SK-N-SH (cell line): ENCODE data around the gene PALLD. TPM values are rescaled to one million over a fixed set of nuclear protein-coding genes. Genes with fewer than 3 reads are reported as not detected.

Source experiments
- CTCF ChIA-PET: fragments of 300-600, 350-600 bp; formaldehyde crosslinking; extraction: SDS; loops from one replicate; lab custom pipeline; 2021; lab: Yijun Ruan, JAX
- POLR2A ChIA-PET: fragments of 350-600 bp; sonication (Branson Sonifier 250); formaldehyde crosslinking; extraction: SDS; loops from one replicate; lab custom pipeline; 2020; ENCODE audit warnings: antibody characterized with exemption, inconsistent platforms; lab: Yijun Ruan, JAX
- DNase-seq: peaks from one replicate; pipeline ENCODE4 v3.0.0; 2012
- H2AFZ ChIP-seq: fragments of 200-600 bp; sonication (generic); 2 replicates; pipeline ENCODE4 v1.8.1; 2016; ENCODE audit warnings: antibody characterized with exemption, mild to moderate bottlenecking, low read depth
- H3F3A ChIP-seq: fragments of 200-600 bp; sonication (generic); replicated peaks from 2 replicates; pipeline ENCODE3; 2016; ENCODE audit warnings: antibody characterized with exemption, mild to moderate bottlenecking; ENCODE audit not compliant: insufficient read depth
- H3K27ac ChIP-seq, 2 experiments: fragments of 200-500 bp in 1 of 2; fragments of 200-600 bp in 1 of 2; sonication (Bioruptor generic) in 1 of 2; sonication (generic), shearing (Covaris generic) in 1 of 2; 2 replicates each; pipeline versions ENCODE4 v1.5.1 to v1.6.1; 2014 to 2016; ENCODE audit warnings: low read depth in 2 of 2, inconsistent platforms in 1 of 2, low read length in 1 of 2, mild to moderate bottlenecking in 1 of 2, mixed read lengths in 1 of 2
- H3K27me3 ChIP-seq: fragments of 200-600 bp; sonication (generic), shearing (Covaris generic); 2 replicates; pipeline ENCODE4 v1.6.1; 2016; ENCODE audit warnings: mixed run types; ENCODE audit not compliant: insufficient read depth
- H3K36me3 ChIP-seq, 2 experiments: fragments of 200-500 bp in 1 of 2; fragments of 200-600 bp in 1 of 2; sonication (Bioruptor generic) in 1 of 2; sonication (generic) in 1 of 2; replicated peaks in 1 of 2; 2 replicates each; pipeline versions ENCODE3 to v1.5.1; 2014 to 2016; ENCODE audit warnings: low read length in 1 of 2, mild to moderate bottlenecking in 1 of 2; ENCODE audit not compliant: insufficient read depth in 2 of 2, control insufficient read depth in 1 of 2
- H3K4me1 ChIP-seq, 2 experiments: fragments of 200-500 bp in 1 of 2; fragments of 200-600 bp in 1 of 2; sonication (Bioruptor generic) in 1 of 2; sonication (generic), shearing (Covaris generic) in 1 of 2; 2 replicates each; pipeline versions ENCODE4 v1.5.1 to v1.6.1; 2014 to 2016; ENCODE audit warnings: low read depth in 1 of 2, low read length in 1 of 2, mixed run types in 1 of 2; ENCODE audit not compliant: insufficient read depth in 2 of 2, control insufficient read depth in 1 of 2
- H3K4me2 ChIP-seq: fragments of 200-600 bp; sonication (generic), shearing (Covaris generic); 2 replicates; pipeline ENCODE4 v1.6.1; 2017; ENCODE audit warnings: mixed run types
- H3K4me3 ChIP-seq, 2 experiments: fragments of 200-500 bp in 1 of 2; fragments of 200-600 bp in 1 of 2; sonication (Bioruptor generic) in 1 of 2; sonication (generic), shearing (Covaris generic) in 1 of 2; 2 replicates each; pipeline versions ENCODE4 v1.5.1 to v1.8.1; 2014 to 2016; ENCODE audit warnings: low read depth in 2 of 2, inconsistent platforms in 1 of 2, low read length in 1 of 2, mild to moderate bottlenecking in 1 of 2, mixed read lengths in 1 of 2, moderate library complexity in 1 of 2
- H3K79me2 ChIP-seq: fragments of 200-600 bp; sonication (generic); 2 replicates; pipeline ENCODE4 v1.8.1; 2017; ENCODE audit warnings: mild to moderate bottlenecking; ENCODE audit not compliant: insufficient read depth
- H3K9ac ChIP-seq: fragments of 200-600 bp; sonication (generic); 2 replicates; pipeline ENCODE4 v1.6.1; 2017; ENCODE audit warnings: mixed run types
- H3K9me2 ChIP-seq: fragments of 200-600 bp; sonication (generic); 2 replicates; pipeline ENCODE4 v1.6.1; 2017; ENCODE audit warnings: mixed run types
- H3K9me3 ChIP-seq: fragments of 200-600 bp; sonication (generic); 2 replicates; pipeline ENCODE4 v1.6.1; 2017; ENCODE audit warnings: mixed run types, mild to moderate bottlenecking, moderate library complexity
- H4K20me1 ChIP-seq: fragments of 200-600 bp; sonication (generic); 2 replicates; pipeline ENCODE4 v1.6.1; 2017; ENCODE audit warnings: mild to moderate bottlenecking, mixed run types; ENCODE audit not compliant: insufficient read depth
- CTCF ChIP-seq: fragments of 200-600 bp; sonication (generic); IDR thresholded peaks from 2 replicates; pipeline ENCODE4 v1.6.1; 2017; ENCODE audit warnings: antibody characterized with exemption, mild to moderate bottlenecking, moderate library complexity
- EP300 ChIP-seq, 2 experiments: IDR thresholded peaks; 2 replicates each; pipeline versions ENCODE4 v1.4.0 to v1.6.1; 2012; ENCODE audit warnings: borderline replicate concordance in 1 of 2, low read depth in 1 of 2, low read length in 1 of 2
- FOSL2 ChIP-seq: IDR thresholded peaks from 2 replicates; pipeline ENCODE4 v1.4.0; 2012; ENCODE audit warnings: low read depth, mild to moderate bottlenecking, moderate library complexity, borderline replicate concordance
- FOXJ3 ChIP-seq: sonication (generic); formaldehyde crosslinking; IDR thresholded peaks from 2 replicates; pipeline ENCODE4 v1.5.1; 2020; ENCODE audit warnings: mild to moderate bottlenecking, missing genetic modification reagents
- IRF3 ChIP-seq: fragments of 150-350 bp; IDR thresholded peaks from 2 replicates; pipeline ENCODE4 v1.6.1; 2016; ENCODE audit warnings: mild to moderate bottlenecking, low read depth, low read length
- JUND ChIP-seq: IDR thresholded peaks from 2 replicates; pipeline ENCODE4 v1.4.0; 2012
- MEF2A ChIP-seq: IDR thresholded peaks from 2 replicates; pipeline ENCODE4 v1.4.0; 2012; ENCODE audit warnings: low read depth, borderline replicate concordance
- MXI1 ChIP-seq: IDR thresholded peaks from 2 replicates; pipeline ENCODE4 v1.6.1; 2012; ENCODE audit warnings: mild to moderate bottlenecking, low read depth, low read length, improper control_type of control experiment
- NFIC ChIP-seq: IDR thresholded peaks from 2 replicates; pipeline ENCODE4 v1.4.0; 2012; ENCODE audit warnings: borderline replicate concordance
- PBX3 ChIP-seq: IDR thresholded peaks from 2 replicates; pipeline ENCODE4; 2012
- POLR2AphosphoS5 ChIP-seq: IDR thresholded peaks from 2 replicates; pipeline ENCODE4 v1.6.1; 2012; ENCODE audit warnings: low read depth, low read length
- RAD21 ChIP-seq: IDR thresholded peaks from 2 replicates; pipeline ENCODE4 v1.6.1; 2012; ENCODE audit warnings: mild to moderate bottlenecking, low read length
- RFX5 ChIP-seq: IDR thresholded peaks from 2 replicates; pipeline ENCODE4 v1.6.1; 2012; ENCODE audit warnings: mild to moderate bottlenecking, improper control_type of control experiment, low read length
- SIN3A ChIP-seq: IDR thresholded peaks from 2 replicates; pipeline ENCODE4 v1.6.1; 2012; ENCODE audit warnings: low read depth, mild to moderate bottlenecking, low read length, moderate library complexity, borderline replicate concordance
- SMC3 ChIP-seq: IDR thresholded peaks from 2 replicates; pipeline ENCODE4 v1.6.1; 2012; ENCODE audit warnings: low read depth, low read length, improper control_type of control experiment
- TAF1 ChIP-seq: IDR thresholded peaks from 2 replicates; pipeline ENCODE4 v1.6.1; 2012; ENCODE audit warnings: low read depth, mild to moderate bottlenecking, low read length, moderate library complexity, borderline replicate concordance
- TCF12 ChIP-seq: IDR thresholded peaks from 2 replicates; pipeline ENCODE4 v1.4.0; 2012
- USF1 ChIP-seq: IDR thresholded peaks from 2 replicates; pipeline ENCODE4 v1.4.0; 2012; ENCODE audit warnings: low read depth, borderline replicate concordance
- WGBS: methylation state at CpG from one replicate; pipeline ENCODE4 v1.1.6; 2017; ENCODE audit warnings: low lambda C conversion rate; 5-methylcytosine and 5-hydroxymethylcytosine counted together
- polyA plus RNA-seq, 3 experiments: library from polyadenylated mRNA; depleted of rRNA; stranded (reverse); fragments of >200 nt; gene quantifications; 2 replicates each; pipeline ENCODE4 v1.2.3, GENCODE V29; 2012
- TF ChIP-seq, protein P1 (sequence below): IDR thresholded peaks from 2 replicates; pipeline ENCODE4 v1.6.1; 2012; ENCODE audit warnings: mild to moderate bottlenecking, low read depth, low read length, moderate library complexity

Gene PALLD
- polyA plus RNA-seq, 1 of the 3 experiments (the other 2 are of a cell fraction): 33.0 TPM

DNA sequence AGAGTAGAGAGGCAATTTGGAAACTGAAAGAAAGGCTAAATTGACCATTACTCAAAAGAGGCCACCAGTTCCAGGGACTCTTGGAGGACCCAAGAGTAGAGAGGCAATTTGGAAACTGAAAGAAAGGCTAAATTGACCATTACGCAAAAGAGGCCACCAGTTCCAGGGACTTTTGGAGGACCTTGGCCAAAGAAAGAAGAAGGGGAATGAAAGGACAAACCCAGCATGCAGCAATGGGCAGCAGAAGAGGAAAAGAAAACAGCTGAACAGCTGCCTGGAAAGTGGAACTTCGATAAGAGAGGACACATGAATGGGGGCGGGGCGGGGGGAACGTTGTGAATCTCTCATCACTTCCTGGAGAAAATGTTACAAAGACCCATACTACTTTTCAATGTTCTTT lies 80.8 kb downstream of the PALLD start (continued):
- TF ChIP-seq NFIC: no peak
- TF ChIP-seq, all 33 proteins: peak for 0

GRCh38 chr4:168580228-168580627 lies 83.4 kb downstream of the PALLD start:
- Histone ChIP-seq H3K4me3 (no peak overlapping the region), H3K27ac (no peak overlapping the region), H3K79me2 (no peaks in the 10 kb centered on the region), H3K9ac (no peak overlapping the region), H2AFZ (no peak overlapping the region), H3K9me2 (no peaks in the 10 kb centered on the region), H3K36me3 (no peaks in the 10 kb centered on the region), H4K20me1 (no peaks in the 10 kb centered on the region), H3F3A (peaks cover 25% of the 10 kb centered on the region), H3K9me3 (no peaks in the 10 kb centered on the region), H3K4me2 (no peak overlapping the region), H3K27me3 (no peaks in the 10 kb centered on the region), H3K4me1 (peaks cover 0 to 7% of the 10 kb centered on the region in 2 experiments; a peak in 1 of 4 replicates)
- no peak for DNase-seq
- ChIA-PET POLR2A (no interaction called here), CTCF (no interaction called here)
- no peak for TF ChIP-seq SMC3
- no peak for TF ChIP-seq USF1
- TF ChIP-seq FOXJ3 (CRISPR knock-in tag): no peak
- no peak for TF ChIP-seq RFX5
- no peak for TF ChIP-seq RAD21
- no peak for TF ChIP-seq NFIC
- no peak for TF ChIP-seq EP300 (IDR thresholded peaks at IDR 0.05; ENCODE audit: borderline replicate concordance in 1 of 2, low read depth in 1 of 2, low read length in 1 of 2)
- no peak for TF ChIP-seq TAF1
- TF ChIP-seq IRF3: no peak
- TF ChIP-seq POLR2AphosphoS5: no peak
- TF ChIP-seq PBX3: no peak
- no peak for TF ChIP-seq MEF2A
- no peak for TF ChIP-seq FOSL2
- 77% methylated on average over 2 of the region's 2 CpGs for WGBS

- no peak for DNase-seq
- Histone ChIP-seq H3K4me3 (no peak overlapping the region), H4K20me1 (no peaks in the 10 kb centered on the region), H3K9me2 (no peaks in the 10 kb centered on the region), H3K9ac (peak overlapping the region; percentile 9; the same call in 1 of the 2 replicates), H2AFZ (no peak overlapping the region), H3K4me1 (peaks cover 5 to 41% of the 10 kb centered on the region in 2 experiments), H3K27me3 (no peaks in the 10 kb centered on the region), H3K4me2 (peak overlapping the region; percentile 21; the same call in 1 of the 2 replicates), H3K36me3 (no peaks in the 10 kb centered on the region), H3K79me2 (no peaks in the 10 kb centered on the region), H3K27ac (peak overlapping the region; percentile 55 to 77; a peak in 3 of 4 replicates), H3F3A (peaks cover 52% of the 10 kb centered on the region), H3K9me3 (no peaks in the 10 kb centered on the region)
- POLR2A ChIA-PET: no interaction called here
- 11% methylated on average over 2 of the region's 2 CpGs for WGBS
- CTCF ChIA-PET: interaction anchor here (1.6 kb wide), 1 partner anchor 27 kb away, joined by 3 read pairs; no protein-coding TSS in a partner anchor
- TF ChIP-seq JUND: peak; percentile 87
- TF ChIP-seq CTCF: no peak
- TF ChIP-seq, protein P1, sequence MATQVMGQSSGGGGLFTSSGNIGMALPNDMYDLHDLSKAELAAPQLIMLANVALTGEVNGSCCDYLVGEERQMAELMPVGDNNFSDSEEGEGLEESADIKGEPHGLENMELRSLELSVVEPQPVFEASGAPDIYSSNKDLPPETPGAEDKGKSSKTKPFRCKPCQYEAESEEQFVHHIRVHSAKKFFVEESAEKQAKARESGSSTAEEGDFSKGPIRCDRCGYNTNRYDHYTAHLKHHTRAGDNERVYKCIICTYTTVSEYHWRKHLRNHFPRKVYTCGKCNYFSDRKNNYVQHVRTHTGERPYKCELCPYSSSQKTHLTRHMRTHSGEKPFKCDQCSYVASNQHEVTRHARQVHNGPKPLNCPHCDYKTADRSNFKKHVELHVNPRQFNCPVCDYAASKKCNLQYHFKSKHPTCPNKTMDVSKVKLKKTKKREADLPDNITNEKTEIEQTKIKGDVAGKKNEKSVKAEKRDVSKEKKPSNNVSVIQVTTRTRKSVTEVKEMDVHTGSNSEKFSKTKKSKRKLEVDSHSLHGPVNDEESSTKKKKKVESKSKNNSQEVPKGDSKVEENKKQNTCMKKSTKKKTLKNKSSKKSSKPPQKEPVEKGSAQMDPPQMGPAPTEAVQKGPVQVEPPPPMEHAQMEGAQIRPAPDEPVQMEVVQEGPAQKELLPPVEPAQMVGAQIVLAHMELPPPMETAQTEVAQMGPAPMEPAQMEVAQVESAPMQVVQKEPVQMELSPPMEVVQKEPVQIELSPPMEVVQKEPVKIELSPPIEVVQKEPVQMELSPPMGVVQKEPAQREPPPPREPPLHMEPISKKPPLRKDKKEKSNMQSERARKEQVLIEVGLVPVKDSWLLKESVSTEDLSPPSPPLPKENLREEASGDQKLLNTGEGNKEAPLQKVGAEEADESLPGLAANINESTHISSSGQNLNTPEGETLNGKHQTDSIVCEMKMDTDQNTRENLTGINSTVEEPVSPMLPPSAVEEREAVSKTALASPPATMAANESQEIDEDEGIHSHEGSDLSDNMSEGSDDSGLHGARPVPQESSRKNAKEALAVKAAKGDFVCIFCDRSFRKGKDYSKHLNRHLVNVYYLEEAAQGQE: no peak
- TF ChIP-seq TCF12: peak; percentile 94
- TF ChIP-seq SIN3A: no peak
- no peak for TF ChIP-seq MXI1
Measured at GRCh38 chr4:168584321-168584771, 87.5 kb downstream of the PALLD start.
